ACHN (cell line): ENCODE measurements around the gene MEF2C.
A peak's percentile ranks its signal among the peaks of the same experiment; 100 is the strongest.

Experiments
- DNase-seq: peaks from one replicate; pipeline ENCODE4 v3.0.0-alpha.2; 2015
- in situ Hi-C: cut with HindIII; loops from 2 replicates; pipeline ENCODE4 v1.10.0; 2017; ENCODE audit warnings: low sequenced_read_pairs, low pct_ligation_motif_present, low pct_unique_long_range_greater_than_20kb

MEF2C gene

DNA sequence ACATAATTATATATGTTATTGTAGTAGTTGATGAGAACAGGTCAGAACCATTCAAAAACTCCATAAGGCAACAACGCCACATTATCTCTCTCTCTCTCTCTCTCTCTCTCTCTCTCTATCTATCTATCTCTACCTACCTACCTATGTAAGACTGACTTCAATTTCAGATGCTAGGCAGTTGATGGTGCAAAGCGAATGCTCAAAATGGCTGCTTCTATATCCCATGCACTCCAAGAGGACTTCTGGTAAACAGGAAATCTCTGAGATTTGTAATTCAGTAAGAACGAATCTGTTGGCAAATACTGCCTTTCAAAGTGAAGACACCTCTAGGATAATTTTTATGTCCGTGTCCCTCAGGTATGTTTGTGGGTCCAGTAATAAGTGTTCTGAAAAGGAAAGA, 43.7 kb downstream of the MEF2C start:
- no peak for DNase-seq
- in situ Hi-C loops = no loop called here

DNA sequence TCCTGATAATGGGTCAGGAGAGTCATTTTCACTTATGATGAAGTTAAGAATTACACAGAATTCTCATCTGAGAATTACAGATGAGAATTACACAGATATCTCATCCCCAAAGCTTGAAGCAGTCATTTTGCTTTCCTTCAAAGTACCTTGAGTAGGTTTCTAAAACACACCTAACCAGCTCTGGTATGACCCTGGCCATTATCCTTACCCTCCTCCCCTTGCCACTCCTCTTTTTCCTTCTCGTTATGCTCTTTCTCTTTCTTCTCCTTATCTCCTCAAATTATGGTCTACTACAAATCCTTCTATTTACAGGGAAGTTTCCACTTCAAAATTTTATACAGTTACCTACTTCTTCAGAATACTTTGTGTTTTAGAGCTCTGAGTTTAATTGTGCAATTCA, 44.5 kb downstream of the MEF2C start:
- in situ Hi-C loops = no loop called here
- DNase-seq = no peak

DNA sequence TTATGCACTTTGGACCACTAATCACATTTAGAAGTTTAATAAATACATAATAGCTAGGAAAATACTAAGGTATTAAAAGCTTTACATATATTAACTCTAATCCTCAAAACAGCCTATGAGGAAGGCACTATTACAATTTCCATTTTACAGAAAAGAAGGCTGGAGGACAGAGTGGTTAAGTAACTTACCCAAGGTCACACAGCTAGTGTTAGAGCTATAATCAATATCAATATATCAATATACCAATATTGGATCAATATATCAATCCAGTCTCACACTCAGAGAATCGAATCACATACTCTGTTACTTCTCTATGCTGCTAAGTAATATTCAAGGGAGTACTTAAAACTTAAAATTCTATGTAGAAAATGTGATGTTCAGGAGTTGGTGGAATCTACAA, 45.2 kb downstream of the MEF2C start:
- no peak for DNase-seq
- in situ Hi-C loops = no loop called here

DNA sequence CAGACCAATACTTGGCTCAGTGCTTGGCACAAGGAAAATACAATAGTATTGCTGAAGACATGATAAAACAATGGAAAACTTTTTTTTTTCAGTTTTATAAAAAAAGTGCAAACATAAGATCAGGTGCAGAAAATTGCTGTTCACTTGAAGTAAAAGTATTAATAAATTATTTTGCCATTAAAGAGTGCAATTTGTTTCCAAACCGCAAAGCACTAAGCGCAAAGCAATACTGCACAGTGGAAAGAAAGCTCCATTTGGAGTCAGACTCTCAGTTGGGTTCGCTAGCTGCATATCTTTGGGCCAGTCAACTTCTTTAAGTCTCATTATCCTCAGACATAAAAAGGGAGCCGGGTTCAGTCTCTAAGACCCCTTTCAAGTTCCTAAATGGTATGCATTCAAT, 45.8 kb downstream of the MEF2C start:
- in situ Hi-C loops = no loop called here
- no peak for DNase-seq

DNA sequence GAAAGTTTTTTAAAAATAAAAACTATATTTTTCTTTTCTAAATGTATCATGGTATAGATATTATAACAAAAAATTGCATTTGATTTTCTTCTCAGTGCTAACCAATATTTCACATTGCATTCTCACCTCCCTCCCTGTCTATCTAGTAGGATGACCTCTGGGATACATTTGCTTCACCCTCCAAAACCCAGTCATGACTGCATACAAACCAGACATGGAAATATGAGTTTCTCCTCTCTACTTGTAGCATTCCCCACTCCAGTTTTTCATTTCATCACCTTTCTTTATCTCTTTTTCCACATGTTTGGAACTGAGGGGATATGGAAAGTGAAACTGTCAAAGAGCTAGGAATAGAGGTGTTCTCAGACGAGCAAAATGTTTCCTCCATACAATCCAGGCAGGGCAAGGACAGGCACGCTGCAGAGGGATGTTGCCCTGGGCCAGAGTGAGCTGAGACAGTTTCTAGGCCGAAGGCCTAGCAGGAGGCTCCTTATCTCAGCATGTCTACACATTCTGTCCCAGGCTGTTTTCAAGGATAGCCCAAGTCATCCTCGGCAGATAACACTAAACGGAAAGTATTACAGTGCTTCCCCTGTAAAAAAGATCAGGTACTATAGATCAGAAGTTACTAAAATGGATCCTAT, 46.7 kb downstream of the MEF2C start:
- in situ Hi-C loops = no loop called here
- peak; percentile 4 for DNase-seq

DNA sequence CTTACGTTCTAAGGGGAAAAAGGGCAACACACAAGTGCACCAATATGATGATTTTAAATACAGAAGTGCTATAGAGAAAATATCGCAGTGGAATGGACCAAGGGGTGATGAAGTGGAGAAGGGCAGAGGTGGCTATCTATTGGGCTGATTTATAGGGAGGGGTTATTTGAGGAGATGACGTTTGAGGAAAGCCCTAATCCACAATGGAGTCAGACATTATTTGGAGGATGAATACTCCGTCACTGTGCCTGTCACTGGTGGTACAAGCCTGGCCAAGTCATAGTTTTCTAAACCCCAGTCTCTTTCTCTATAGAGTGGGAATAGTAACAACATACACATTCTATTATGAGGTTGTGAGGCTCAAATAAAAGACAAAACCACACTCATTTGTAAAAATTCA, 48.5 kb downstream of the MEF2C start:
- in situ Hi-C loops = no loop called here
- DNase-seq = no peak

DNA sequence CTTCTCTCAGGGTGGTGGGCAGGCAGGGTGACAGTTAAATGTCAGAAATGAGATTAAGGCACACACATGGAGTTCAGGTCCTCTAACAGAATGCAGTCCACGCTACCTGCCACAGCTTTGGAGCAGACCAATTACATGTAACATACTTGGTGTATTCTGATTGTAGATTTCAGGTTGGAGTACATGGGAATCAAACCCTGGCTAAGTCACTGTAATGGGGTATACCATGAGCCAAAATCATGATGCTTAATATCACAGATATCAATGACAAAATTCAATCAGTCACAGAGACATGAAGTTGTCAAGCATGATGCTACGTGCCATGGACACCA, 48.9 kb downstream of the MEF2C start:
- in situ Hi-C loops = no loop called here

DNA sequence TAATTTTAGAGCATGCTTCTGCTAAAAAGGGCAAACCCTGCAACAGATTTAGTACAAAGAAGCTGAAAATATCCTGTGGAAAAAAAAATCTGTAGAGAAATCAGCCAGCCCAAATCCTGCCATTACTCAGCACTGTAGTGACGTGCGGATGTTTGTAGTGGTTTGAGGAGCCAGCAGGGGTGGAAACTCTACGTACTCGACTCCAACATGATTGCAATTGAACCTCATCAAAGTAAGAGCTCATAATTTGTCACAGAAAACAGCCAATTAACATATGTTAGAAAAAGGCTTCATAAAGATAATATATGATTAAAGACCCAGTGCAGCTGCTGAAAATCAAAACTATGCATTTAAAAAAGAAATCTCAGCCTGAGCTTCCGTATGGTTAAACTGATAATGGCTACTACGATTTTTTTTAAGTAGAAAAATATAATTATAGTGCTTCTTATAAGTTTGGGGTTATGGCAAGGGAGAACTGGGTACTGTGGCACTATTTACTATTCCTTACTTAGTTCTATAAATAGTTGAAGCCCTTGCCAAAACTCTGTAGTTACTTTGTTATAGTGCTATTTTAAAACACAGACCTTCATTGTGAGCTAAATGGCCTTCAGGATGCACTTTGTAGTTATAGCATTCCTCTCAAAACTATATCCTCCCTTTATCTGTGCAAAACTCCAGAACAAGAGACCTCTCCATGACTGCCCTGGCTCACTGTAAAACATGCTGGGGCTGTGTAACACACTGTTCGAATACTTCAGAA, 49.4 kb downstream of the MEF2C start:
- in situ Hi-C loops = no loop called here
- DNase-seq = no peak

More for the DNA sequence above, 48.9 kb downstream of the MEF2C start:
- no peak for DNase-seq

DNA sequence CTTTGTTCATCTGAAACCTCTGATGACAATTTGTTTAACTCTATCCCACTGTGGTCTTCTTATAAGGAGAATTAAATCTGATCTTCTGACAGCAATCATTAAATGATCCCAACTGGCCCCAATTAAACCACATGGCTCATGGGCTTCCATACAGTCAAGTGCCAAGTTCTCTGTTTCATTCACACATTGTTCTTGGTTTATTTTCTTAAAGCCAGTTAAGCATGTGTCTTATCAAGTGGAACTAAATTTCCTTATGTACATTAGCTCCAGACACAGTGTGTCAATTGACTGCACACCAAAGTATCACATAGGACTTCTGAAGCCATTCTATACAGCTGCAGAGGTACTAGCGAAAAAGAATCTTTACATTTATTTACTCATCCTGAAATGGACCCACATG, 51.2 kb downstream of the MEF2C start:
- in situ Hi-C loops = no loop called here
- no peak for DNase-seq

DNA sequence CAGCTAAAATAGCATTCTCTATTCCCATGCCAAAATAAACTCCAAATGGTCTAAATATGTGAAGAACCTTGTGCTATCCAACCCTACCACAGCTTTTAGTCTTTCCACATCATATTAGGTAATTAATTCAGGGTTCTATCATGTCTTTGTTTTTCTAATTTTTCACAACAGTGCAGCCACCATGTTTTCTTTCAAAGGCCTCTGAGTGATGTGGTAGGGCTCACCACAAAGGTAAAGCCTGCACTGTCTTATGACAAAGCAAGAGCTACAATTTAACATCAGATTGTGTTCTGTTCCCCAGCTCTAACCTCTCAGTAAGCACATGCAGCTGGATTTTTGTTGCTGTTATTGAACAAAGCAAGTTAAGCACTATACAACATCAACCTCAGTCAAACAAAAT, 52.4 kb downstream of the MEF2C start:
- DNase-seq = no peak
- in situ Hi-C loops = no loop called here

DNA sequence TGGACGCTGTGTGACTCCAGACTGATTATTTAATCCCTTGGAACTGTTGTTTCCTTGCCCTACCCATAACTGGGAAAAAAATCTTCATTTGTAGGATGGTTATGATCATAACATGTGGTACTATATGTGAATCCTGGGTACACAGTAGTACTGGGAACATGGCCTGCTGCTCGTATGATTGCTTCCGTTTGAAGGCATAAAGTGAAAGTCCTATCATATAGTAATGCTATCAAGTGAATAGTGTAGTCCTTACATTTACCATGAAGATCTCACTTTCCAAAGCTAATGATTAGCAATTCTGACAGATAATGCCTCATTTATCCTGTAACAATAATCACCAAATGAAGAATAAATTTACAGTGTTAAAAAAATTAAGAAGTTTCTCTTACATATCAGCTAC, 53.2 kb downstream of the MEF2C start:
- in situ Hi-C loops = no loop called here
- no peak for DNase-seq

DNA sequence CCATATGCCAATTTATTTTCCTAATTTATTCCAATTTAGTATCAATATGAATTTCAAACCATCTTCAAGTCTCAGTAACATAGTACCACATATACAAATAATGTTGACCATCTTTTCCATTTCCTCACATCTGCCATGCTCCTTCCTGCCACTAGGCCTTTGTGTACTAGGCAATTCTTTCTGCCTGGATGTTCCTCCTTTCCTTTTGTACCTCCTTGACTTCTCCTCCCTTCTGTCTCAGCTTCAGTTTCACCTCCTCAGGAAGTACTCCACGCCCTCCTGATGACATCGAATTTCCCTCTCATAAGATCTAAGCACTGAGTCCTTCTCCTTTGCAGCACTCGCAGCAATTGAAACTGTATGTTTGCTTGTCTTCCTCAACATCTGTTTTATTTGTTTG, 53.9 kb downstream of the MEF2C start:
- in situ Hi-C loops = no loop called here
- DNase-seq = no peak

DNA sequence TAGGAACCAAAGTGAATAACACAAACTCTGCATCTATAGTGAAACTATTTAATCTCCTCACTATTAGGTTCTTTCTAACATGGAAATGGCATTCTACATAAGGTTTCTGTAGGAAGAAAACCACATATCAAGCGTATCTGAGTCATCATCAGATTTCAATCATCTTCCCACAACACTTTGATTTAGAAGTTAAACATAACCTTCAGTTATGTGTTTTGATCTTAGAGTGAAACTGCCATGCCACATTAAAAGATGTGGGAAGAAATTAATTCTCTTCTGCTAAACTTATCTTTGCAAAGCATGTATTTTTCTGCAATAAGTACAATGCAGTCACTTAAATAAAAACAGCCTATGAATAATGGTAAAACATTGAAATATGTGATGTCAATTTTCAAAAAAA, 55.0 kb downstream of the MEF2C start:
- in situ Hi-C loops = no loop called here
- DNase-seq = no peak

DNA sequence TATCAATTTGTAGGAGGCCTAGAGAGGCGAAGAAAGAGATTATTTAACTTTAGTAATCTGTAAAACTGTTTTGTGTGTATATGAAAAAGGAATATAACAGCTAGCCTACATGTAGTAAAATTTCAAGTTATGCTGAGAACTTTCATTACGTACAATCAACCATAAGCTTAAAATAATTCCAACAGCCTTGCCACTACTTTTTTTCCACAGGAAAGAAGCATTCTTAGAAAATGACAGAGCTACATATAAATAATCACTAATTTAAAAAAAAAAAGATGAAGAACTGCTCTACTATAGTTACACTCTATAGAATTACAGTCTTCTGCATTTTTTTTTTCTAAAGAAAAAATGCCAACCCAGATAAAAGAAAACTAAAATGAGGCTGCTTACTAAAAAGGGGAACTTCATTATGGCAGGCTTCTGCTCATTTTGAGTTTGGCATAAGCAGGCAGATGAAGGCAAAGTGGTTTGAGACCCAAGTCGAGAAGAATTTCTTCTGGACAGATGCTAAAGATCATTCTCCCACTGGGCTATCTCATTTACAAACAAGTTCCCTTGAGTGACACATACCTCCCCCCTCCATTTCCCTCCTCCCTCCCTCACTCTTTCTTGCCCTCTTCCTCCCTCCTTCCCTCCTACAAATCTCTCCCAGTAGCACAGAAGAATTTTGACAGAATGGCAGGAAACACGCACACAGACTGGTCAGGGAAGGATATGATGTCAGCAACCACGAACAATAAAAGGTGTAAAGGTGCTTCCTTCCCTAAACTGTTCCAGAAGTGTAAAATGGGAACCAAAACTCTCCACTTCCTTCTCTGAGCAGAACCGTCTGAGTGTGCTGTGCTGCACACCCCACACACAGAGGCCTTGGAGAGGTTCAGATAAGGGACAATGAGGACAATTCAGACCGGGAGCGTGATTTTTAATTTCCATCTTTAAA, 56.1 kb downstream of the MEF2C start:
- DNase-seq = no peak
- in situ Hi-C loops = no loop called here

DNA sequence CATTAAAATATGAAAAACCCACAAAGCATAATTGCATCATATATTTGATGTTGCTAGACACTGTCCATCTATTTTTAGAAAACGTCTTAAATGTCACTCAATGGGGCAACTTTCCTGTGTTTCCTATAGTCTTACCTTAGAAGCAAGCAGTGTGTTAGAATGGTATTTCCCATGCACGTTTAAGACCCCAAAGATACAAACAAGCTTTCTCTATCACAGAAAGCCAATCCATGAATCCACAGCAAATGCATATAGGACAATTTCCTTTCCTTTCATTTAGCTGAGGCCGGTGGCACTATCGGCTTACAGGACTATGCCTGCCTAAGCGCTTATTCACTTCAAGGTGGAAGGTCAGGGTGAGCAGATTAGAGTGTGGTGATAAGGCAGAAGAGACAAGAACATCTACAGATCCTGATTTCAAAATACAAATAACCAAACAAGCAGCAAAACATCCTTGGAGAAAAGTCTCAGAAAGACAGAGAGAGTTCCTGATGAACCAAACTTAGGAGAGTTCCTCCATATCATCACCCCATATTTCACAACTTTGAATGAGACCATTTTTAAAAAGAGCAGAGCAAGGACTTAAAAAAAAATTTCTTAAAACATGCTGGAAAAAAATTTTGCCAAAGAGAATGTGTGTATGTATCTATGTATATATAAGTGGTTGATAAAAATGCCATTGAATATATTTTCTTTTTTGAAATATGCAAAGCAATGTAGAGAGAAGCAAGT, 57.2 kb downstream of the MEF2C start:
- DNase-seq = no peak
- in situ Hi-C loops = no loop called here

DNA sequence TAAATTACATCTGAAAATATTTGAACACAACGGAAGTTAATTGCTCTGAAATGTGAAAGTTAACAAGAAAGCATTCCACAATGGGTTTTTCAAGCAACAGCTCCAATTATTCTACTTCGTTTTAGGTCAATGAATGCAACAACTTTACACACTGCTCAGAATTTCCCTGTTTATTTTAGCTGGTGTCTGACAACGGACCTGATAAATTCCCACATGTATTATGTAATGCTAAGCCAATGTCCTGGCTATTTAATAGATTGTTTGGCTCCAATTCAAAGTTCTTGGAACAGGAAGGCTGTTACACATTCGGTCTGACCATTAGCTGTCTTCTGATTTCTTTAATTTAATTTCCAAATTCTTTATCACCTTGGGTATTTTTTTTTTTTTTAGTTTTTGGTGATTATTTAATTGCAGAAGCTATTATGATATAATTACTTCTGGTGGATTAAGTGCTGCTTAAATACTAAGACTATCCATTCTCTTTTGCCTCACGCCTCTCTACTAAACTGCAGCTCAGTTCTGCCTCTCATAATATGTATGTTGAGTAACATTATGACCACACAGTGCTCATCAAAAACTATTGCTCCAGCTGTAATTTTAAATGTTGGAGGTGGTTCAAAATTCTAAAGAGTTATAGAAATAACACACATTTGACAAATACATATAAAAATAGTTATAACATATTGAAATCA, 57.9 kb downstream of the MEF2C start:
- in situ Hi-C loops = no loop called here
- no peak for DNase-seq

DNA sequence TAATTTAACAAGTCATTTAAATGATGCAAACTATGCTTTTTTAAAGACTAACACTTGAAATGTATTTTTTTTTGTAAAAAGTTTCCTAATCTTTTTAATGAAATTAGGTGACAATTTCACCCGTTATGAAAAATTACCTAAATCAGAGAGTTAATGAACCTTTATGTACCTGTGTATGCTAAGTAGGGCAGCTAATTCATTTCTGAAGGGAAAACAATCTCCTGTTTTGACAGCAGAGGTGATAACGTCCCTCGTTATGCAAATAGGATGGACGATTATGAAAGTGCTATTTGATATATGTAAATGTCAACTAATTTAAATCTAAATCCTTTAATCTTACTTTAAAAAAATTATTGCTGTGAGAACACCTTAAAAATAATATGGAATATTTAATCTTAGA, 58.8 kb downstream of the MEF2C start:
- no peak for DNase-seq
- in situ Hi-C loops = no loop called here

DNA sequence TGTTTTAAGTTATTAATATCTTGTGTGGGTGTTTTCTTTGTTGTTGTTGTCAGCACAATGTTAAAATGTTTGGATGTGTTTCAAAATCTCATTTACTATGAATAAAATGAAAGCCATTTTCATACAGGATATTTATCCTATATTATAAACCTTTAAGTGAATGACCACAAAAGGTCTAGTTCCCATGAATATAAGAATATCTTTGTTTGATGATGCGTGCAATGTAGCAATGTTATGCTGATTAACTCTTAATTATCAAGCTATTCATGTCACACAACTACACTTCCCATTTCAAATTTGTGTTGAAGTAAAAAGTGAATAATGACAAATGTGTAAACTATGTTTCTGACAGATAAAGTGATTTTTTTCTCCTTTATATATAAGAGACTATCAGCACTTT, 59.8 kb downstream of the MEF2C start:
- in situ Hi-C loops = no loop called here
- no peak for DNase-seq
